Stimulated activated naive CD8-positive, alpha-beta T cell treated with anti-CD3 and anti-CD28 coated beads, Interleukin-15, Interleukin-2, amounts not matched to agents 100 U/mL and 50 U/mL, for 24 hours (primary cell): Measurements from ENCODE around the gene CLCN6.

Experiments used
- ATAC-seq: fragments of 150-1000 bp; cut with Tn5 transposase; one replicate; pipeline ENCODE4 v1.10.0; 2021
- DNase-seq: peaks from one replicate; pipeline ENCODE4 v3.0.0; 2021

The CLCN6 gene

DNA sequence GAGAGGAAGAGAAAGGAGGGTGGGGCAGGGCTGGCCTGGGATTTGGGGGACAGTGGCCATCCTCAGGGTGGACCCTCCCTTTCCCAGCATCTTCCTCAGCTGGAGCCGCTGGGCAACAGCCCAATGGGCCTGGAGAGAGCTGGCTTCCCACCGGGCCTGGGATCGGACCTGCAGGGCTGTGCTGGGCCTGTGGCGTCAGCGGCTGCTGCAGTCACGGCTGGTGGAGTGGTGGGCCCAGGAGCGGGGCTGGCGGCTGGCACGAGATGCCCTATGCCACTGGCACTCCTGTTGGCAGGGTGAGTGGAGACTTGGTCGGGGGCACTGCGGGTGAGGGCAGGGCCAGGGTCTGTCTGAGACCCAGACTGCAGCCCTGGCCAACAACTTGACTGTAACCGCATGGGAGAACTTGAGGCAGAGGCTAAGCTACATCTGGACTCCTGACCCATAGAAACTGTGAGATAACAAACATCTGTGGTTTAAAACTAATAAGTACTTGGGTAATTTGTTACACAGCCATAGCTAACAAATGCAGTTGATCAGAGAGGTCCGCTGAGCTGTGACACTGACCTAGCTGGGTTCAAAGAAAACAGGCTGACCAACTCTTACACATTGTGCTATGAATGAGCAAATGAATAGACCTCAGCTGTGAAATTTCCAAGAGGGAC is 26.1 kb upstream of the CLCN6 start:
- no peak for DNase-seq
- no peak for ATAC-seq

DNA sequence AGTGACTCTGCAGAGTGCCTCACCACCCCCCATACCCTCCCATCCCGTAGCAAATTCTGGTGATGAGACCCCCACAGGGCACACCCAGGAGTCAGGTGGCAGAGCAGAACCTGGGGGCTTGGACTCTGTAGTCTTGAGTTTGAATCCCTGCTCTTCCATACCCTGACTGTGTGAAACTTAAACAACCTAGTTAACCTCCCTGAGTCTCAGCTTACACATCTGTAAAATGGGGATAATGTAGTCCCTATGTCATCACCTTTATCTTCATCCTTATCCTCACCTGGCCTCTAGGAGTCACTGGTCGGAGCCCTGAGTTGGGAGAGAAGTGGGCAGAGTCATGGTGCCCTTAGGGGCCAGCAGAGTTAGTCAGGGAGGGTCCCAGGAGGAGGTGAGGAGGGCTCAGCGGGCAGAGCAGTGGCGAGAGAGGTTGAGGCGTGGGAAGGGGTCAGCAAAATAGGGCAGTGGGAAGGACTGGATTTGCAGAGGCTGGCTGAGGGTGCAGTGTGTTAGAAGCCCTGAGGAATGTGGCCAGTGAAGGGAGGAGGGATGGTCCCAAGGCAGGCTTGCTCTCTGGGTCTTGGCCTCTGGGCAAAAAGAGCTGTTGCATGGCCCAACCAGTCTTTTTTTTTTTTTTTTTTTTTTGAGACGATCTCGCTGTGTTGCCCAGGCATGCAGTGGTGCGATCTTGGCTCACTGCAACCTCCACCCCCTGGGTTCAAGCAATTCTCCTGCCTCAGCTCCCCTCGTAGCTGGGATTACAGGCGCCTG is 25.4 kb upstream of the CLCN6 start:
- ATAC-seq = no peak
- no peak for DNase-seq

DNA sequence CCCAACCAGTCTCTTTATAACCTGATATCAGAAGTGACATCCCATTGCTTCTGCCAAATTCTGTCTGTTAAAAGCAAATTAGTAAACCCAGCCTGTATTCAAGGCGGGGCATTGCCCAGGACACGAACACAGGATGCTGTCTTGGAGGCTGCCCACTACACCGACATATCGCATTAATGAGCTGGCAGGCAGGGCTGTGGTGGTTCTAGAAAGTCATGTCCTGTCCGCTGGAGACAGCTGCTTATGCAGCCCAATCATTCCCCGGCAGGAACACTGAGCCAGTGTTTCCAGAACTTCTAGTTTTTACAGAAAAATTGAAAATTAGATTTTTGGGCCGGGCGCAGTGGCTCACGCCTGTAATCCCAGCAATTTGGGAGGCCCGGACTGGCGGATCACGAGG is 24.7 kb upstream of the CLCN6 start:
- ATAC-seq = no peak

DNA sequence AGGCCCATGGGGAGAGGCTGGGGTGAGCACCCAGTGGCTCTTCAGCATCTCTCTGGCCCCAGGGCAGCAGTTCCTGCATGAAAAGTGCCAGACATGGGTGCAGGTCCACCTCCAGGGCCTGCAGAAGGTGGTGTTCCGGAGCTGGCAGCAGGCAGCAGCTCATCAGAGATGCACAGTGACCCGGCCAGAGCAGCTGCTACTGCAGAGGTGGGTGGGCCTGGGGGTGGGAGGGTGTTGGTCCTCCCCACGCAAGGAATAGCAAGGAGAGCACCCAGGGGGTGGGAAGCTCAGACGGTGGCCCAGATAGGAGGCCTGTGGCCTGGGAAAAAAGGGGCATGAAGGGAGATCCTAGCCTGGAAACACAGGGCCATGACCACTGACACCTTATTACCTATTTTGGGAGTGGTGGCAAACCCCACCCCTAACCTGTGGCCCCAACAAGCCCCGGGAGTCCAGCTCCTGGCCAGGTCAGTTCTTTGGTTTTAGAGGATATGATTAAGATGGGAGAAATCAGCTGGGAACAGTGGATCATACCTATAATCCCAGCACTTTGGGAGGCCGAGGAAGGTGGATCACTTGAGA is 23.8 kb upstream of the CLCN6 start:
- no peak for ATAC-seq

More for the DNA sequence above, 24.7 kb upstream of the CLCN6 start:
- no peak for DNase-seq

DNA sequence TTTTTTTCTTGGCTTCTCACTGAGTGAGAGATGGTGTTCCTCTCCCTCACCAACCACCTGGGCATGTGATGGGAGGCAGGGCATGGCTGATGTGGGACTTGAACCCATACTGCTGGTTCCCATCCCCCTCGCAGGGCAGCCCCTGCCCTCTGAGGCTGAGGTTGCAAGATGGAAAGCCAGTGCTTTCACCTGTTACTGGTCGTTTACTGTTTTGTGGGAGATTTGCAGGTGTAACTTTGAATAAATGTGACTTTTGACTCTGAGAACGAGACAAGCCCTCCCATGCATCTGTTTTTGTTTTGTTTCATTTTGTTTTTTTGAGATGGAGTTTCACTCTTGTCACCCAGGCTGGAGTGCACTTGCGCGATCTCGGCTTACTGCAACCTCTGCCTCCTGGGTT is 22.4 kb upstream of the CLCN6 start:
- no peak for DNase-seq
- no peak for ATAC-seq

More for the DNA sequence above, 23.8 kb upstream of the CLCN6 start:
- DNase-seq = no peak

DNA sequence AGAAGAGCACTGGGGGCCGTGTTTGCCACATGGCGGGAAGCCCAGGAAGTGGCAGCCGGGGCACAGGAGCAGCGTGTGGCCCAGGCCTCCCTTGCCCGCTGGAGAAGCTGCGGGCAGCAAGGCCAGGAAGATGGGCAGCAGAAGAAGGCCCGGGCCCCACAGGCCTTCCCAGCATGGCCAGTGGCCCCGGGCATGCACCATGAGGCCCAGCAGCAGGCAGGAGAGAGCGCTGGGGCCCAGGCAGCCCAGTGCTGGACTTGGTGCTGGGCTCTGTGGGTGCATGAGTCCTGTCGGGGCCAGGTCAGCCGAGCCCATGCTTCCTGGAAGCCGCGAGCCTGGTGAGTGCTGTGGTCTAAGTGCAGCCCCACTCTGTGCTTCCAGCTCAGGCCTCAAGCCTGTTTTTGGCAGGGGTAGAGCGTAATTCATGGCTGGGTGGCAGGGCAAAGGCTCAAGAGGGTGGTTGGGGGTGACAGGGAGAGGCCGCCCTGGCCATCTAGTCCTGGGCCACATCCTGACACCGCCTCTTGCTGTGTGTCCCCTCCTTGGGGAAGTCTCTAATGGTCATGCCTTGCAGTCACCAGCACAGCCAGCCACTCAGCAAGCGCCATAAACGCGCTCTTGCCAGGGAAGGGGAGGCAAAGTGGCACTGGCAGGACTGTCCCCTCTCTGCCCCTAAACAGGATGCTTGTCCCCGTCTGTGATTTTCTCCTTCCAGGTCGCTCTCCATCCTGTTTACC is 21.6 kb upstream of the CLCN6 start:
- no peak for ATAC-seq
- no peak for DNase-seq

DNA sequence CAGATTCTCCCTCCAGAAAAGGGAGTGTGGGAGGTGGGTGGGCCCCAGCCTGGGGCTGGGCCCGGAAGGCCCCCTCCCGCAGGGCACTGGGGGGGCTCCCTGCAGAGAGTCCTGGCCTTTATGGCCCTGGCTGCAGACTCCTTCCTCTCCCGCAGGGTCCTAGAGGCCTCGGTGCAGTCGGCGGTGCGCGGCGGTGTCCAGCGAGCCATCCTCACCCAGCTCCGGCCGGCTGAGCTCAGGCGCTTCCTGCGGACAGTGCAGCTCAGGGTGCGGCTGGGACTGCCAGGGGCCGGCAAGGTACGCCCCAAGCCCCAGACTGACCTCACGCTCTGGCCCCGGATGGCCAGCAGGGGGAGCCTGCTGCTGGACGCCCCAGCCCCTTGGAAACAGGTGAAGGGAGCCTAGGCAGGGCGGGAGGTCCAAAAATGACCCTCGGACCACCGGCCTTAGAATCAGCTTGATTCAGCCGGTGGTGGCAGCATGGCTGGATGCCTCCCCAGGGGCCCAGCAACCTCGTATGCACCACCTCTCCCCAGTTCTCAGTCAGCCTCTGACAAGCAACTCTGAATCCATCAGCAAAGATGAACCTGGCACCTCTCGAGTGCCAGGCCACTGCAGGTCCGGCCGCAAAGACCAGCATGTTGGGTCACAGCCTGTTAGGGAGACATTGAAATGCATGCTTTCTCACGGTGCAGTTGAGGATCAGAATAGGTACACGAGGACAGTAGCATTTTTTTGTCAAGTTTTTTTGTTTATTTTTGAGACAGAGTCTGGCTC is 20.8 kb upstream of the CLCN6 start:
- ATAC-seq (peak; percentile 55), DNase-seq (peak; percentile 66)

DNA sequence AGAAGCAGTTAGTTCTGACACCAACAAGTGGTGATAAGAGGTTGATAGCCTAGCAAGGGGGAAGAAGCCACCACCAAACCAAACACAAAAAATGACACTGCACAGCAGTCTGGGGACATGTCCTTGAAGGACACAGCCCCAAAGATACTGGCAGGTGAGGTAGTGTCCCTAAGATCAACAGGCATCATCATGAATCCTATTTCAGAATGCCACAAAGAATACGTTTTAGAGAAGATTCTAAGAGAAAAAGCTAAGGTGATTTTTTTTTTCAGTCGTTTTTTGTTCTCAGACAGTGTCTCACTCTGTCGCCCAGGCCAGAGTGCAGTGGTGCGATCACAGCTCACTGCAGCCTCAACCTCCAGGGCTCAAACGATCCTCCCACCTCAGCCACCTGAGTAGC is 19.8 kb upstream of the CLCN6 start:
- ATAC-seq = no peak
- no peak for DNase-seq

DNA sequence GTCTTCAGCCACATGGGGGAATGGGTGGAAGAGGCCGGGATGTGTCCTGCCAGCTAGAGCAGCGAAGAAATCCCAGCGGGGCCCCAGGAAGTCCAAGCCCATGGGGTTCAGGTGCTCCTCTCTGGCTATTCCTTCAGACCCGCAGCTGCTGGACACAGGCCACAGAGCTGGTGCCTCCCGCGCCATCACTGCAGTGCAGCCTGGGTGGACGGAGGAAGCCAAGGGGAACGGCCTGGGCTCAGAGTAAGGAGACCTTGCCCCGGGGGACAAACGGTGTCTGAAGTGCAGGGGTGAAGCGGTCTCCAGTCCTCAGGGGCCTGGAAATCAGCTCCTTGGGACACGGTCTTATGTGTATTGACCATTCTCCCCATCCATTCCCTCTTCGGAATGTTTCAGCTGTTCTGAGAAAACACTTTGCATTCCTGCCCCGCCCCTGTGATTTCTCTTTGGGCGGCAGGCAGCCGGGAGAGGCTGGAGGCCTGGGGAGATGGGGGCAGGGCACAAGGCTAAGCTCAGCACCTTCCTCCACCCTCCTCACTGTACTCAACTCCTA is 18.7 kb upstream of the CLCN6 start:
- DNase-seq (no peak), ATAC-seq (no peak)

DNA sequence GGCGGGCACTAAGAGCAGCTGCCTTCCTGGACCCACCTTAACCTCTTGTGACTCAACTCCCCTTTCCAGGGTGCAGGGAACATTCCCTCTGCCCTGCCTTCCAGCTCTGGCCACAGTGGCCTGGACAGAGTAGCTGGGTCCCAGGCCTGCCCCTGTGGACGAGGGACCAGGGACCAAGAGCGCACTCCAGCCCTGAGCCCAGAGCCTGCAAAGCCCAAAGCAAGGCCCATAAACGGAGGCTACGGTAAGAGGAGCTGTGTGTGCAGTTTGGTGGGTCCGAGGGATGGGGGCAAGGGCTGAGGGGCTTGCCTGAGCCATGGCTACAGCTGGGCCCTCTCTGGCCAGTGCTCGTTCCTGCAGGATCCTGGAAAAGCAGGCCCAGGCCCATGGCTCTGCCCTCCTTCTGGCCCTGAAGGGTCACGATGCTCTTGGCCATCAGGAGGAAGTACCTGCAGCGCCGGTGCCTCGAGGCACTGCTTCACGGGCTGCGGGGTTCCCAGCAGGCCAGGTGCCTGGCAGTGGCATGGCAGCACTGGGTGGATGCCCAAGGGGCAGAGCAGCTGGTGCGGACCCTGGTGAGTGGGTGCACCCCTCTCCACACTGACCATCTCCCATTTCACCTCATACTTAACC is 18.1 kb upstream of the CLCN6 start:
- DNase-seq (no peak), ATAC-seq (no peak)

DNA sequence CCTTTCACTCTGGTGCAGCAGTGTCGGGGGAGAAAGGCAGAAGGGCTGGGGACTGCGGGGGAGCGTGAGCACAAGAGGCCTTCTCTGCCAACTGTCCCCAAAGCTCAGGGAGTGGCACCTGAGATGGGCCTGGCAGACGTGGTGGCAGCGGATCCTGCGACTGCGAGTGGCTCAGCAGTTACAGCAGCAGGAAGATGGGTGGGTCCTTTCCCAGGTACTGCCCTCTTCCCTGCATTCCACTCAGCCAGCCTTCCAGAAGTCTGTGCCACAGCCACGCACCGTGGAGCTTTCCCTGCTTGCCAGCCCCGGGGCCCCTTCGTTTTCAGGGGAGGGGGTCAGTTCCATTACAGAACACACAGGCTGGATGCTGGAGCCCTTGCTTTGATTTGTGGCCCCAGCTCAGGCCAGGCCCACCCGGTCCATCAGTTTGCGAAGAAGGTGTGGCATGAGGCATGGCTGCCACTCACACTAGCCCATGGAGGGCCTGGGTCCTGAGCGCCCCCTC is 17.4 kb upstream of the CLCN6 start:
- ATAC-seq (no peak), DNase-seq (no peak)

DNA sequence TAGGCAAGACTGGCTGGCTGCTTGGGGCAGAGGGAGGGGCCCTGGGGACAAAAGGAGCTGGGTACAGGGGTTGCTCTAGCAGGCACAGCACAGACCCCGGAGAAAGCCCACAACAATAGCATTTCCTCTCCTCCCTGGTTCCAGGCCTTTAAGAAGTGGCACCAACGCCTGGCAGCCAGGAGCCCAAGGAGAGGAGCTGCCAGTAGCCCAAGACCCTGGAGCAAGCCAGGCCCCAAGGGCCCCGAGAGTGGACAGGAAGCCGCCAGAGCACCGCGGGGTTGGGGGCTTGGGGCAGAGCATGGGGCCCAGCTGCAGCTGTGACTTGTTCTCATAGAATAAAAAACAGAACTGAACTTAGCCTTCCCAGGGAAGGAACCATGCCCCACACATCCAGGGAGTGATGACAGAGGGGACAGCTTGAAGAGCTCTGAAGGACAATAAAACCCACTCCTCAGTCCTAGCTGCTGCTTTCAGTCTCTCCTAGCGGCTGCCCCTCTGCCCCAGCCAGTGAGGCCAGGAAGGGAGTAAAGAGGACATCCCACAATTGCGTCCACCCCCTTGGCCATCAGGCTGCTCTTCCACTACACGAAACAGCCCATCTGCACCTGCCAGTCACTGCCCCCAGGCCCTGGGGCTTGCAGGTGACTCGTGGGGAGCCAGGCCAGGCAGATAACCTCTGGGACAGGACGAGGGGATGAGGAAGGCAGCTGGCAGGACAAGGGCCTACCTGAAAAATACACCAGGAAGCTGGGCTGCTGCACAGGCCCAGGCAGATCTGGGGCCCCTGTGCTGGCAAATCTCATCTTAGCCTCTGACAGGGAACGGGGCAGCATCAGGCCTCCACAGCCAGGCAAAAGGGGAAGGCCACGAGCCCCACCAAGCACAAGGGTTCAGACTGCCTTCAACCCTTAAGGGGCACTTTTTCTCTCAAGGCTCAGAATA is 16.6 kb upstream of the CLCN6 start:
- DNase-seq = no peak
- no peak for ATAC-seq

DNA sequence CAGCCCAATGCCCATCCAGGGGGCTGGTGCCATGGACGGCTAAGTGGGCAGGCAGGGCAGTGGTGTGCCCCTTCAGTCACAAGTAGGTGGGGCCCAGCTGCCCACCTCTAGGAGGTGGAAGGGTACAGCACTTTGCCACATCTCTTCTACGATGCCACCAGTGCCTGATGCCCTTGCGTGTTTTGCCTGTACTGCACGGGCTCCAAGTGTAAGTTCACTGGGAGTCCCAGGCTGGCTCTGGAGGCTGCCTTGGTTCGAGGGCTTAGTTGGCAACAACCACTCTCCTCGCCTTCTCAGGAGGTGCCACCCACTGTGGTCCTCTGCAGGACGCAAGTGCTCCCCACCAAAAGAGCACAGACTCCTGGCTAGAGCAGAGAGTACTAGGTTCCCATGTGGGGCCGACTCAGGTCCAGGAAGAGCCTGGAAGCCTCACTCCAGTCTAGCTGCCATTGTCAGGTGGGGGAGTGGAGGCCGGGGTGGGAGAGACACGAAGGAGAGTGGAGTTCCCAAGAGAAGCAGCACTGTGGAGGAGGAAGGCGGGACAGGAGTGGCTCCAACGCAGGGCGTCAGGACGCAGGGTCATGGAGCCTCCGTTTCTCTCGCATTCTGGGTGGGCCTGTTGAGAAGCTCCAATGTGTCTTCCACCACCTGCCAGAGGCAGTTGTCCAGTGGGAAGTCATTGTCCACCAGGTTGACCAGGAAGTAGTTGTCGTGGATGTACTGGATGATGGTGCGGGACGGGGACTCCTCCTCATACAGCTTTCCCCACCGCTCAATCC is 15.7 kb upstream of the CLCN6 start:
- ATAC-seq (no peak), DNase-seq (no peak)

DNA sequence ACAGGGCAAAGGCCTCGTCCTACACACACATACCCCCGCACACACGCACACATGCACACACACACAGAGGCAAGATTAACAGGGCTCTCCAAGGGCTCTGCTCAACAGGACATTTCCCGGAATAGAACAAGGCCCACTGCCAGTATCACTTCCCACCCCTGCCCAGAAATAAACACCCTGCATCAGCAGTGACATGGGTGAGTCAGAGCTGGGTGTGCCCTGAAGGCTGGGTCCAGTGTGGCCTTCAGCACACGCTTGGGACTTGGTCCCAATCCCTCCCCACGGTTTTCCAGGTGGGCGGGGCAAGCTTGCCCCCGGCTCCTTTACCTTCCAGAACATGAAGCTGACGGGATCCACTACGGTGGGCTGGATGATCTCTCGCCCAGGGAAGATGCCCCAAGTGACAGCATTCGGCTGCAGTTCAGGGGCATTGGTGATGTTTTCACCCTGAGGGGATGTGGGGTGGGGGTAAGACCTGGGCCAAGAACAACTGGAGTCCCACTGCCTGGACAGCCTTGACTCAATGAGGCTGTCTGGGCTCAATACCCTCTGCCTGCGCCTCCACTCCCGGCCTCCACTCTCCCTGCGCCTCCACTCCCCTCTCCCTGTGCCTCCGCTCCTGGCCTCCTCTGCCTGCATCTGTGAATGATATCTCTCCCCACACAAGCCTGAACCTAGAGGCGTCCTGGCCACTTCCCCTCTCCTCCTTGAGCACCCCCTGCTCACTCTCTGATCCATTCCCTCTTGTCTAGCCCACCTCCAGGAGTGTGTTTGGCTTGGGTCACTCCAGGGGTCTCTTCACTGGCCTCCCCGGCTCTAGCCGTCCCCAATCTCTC is 14.9 kb upstream of the CLCN6 start:
- DNase-seq = no peak
- ATAC-seq = no peak

DNA sequence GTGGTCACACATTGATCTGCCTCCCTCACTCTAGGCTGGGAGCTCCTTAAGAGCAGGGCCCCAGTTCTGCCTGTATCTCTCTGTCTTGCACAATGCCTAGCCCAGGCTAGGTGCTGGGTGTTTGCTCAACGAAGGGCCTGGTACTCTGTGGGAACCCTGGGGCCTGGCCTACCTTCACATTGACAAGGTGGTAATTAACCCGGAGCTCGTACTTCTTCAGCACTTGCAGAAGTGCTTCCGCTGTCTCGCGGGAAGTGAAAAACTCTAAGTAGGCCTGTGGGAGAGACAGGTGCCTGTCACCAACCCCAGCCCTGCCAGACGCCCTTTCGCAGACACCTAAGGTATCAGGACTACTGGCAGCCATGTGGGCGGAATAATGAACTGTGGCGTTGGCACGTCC is 13.9 kb upstream of the CLCN6 start:
- DNase-seq (no peak), ATAC-seq (no peak)

DNA sequence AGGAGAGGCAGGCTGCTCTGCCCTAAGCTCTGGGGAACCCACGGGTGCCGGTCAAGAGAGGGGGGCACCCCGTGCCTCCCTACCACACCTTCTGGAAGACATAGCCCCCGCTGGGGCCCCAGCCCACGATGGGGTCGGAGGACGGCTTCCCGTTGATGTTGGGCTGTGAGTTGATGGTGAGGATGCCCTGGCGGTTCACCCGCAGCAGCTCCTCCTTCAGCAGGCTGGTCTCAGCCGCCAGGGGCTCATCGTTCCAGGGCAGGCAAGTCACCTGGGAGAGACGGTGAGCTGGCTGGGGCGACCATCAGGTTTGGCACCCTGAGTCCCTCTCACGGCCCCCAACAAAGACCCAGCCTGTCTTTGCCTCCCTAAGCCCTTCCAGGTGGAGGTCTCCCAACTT is 12.2 kb upstream of the CLCN6 start:
- DNase-seq (no peak), ATAC-seq (no peak)

DNA sequence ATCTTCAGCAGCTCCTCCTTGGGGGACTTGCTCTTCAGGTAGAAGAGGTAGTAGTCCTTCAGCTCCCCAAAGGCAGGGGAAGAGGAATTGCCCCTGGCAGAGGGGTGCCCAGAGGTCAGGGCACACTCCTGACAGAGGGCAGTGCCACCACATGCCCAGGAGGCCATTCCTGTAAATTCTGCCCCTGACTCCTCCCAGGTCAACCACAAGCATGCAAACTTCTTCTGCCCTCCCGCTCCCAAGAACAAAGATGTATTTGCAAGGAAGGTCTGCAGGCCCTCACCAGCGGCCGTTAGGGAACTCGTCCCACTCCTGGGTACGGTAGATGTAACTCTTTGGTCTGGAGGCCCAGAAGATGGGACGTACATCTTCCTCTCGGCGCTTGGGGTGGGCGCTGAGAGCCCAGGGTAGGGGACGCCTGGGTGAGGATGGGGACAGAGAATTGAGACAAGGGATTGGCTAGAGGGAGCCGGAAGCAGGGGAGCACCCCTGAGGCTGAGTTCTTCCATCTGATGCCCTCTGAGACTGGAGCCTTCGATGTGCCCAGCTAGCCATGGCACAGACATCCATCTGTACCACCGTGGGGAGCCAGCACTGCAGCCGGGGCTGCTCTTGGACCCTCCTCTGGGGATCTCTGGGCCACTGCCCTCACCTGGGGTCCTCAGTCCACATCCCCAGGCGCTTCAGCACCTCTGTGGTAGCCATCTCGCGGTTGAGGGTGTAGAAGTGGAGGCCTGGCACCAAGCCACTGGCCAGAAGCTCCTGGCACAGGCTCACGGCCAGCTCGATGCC is 11.3 kb upstream of the CLCN6 start:
- DNase-seq (no peak), ATAC-seq (no peak)
